ENCODE data around the gene DMPK. TPM values are rescaled to one million over a fixed set of nuclear protein-coding genes. Genes with fewer than 3 reads are reported as not detected.

The DMPK gene
- total and polyA plus RNA-seq, 9 of the 15 experiments (the other 6 are each of a cell fraction or from before 2014, with no cell fraction given) = 0.24 to 31.3 (median 7.3) TPM

GRCh38 chr19:45809643-45810159, 27.4 kb upstream of the DMPK start (continued):
- TF ChIP-seq NR1H2 (CRISPR knock-in tag; IDR thresholded peaks at IDR 0.05) = no peak
- TF ChIP-seq CBX3 (IDR thresholded peaks at IDR 0.05; ENCODE audit: borderline replicate concordance in 1 of 2, low read length in 2 of 2) = peak in 1 of 2 experiments; percentile 44; a peak in 1 of 3 replicates
- TF ChIP-seq ZNF584 (CRISPR knock-in tag; IDR thresholded peaks at IDR 0.05; ENCODE audit: low read depth) = no peak
- no peak for TF ChIP-seq ZHX1 (conservative IDR thresholded peaks at IDR 0.05; ENCODE audit: low read length)
- TF ChIP-seq MNT (conservative IDR thresholded peaks at IDR 0.05) = peak in 1 of 2 experiments; percentile 40; a peak in 1 of 4 replicates
- no peak for TF ChIP-seq GTF2E2 (tag; IDR thresholded peaks at IDR 0.05)
- peak; percentile 59 for TF ChIP-seq NFRKB (IDR thresholded peaks at IDR 0.05; ENCODE audit: low read depth)
- TF ChIP-seq HDAC1 (IDR thresholded peaks at IDR 0.05) = 0 out of 4 replicates have a peak, but pooled peaks of 1 of the 2 experiments have one; percentile 24
- 0 out of 2 replicates have a peak, but pooled peaks have one; percentile 35 for TF ChIP-seq NBN (IDR thresholded peaks at IDR 0.05; ENCODE audit: low read depth)
- peak; percentile 83 for TF ChIP-seq LEF1 (IDR thresholded peaks at IDR 0.05)
- 0 out of 4 replicates have a peak, but pooled peaks of 1 of the 2 experiments have one; percentile 44 for TF ChIP-seq ARNT (IDR thresholded peaks at IDR 0.05)
- TF ChIP-seq SAFB (IDR thresholded peaks at IDR 0.05; ENCODE audit: borderline replicate concordance, low read depth, low read length) = no peak
- TF ChIP-seq L3MBTL2 (IDR thresholded peaks at IDR 0.05) = 0 out of 2 replicates have a peak, but pooled peaks have one; percentile 28
- TF ChIP-seq FUS (optimal IDR thresholded peaks at IDR 0.05; ENCODE audit: low read depth, low read length) = no peak
- no peak for TF ChIP-seq MEIS2 (IDR thresholded peaks at IDR 0.05; ENCODE audit: partially characterized antibody)
- peak; percentile 53; the same call in 1 of the 2 replicates for TF ChIP-seq IRF9 (tag; IDR thresholded peaks at IDR 0.05)
- TF ChIP-seq ZNF384 (IDR thresholded peaks at IDR 0.05; ENCODE audit: low read depth, low read length) = 0 out of 2 replicates have a peak, but pooled peaks have one; percentile 15
- TF ChIP-seq CEBPG (CRISPR knock-in tag; IDR thresholded peaks at IDR 0.05) = 0 out of 2 replicates have a peak, but pooled peaks have one; percentile 12
- no peak for TF ChIP-seq CEBPG (tag; conservative IDR thresholded peaks at IDR 0.05 in 1 of 2, IDR thresholded peaks at IDR 0.05 in 1 of 2)
- TF ChIP-seq SMARCC2 (IDR thresholded peaks at IDR 0.05; ENCODE audit: low read depth) = peak; percentile 88
- TF ChIP-seq C11orf30 (IDR thresholded peaks at IDR 0.05; ENCODE audit: low read depth) = peak; percentile 100
- no peak for TF ChIP-seq CBFA2T3 (IDR thresholded peaks at IDR 0.05)
- peak; percentile 57 for TF ChIP-seq EP300 (IDR thresholded peaks at IDR 0.05; ENCODE audit: low read length)
- no peak for TF ChIP-seq KDM4B (IDR thresholded peaks at IDR 0.05; ENCODE audit: borderline replicate concordance in 2 of 2, low read depth in 1 of 2)
- TF ChIP-seq MTA1 (IDR thresholded peaks at IDR 0.05; ENCODE audit: borderline replicate concordance) = 0 out of 2 replicates have a peak, but pooled peaks have one; percentile 49
- TF ChIP-seq RBM25 (IDR thresholded peaks at IDR 0.05; ENCODE audit: low read depth, low read length, severe bottlenecking) = peak; percentile 32

Measured in K562 (cell line).